Rectal smooth muscle tissue (tissue), 1 donor: ENCODE measurements around the gene TNFRSF11A.

Source experiments
- H3K27ac ChIP-seq: one replicate; pipeline ENCODE4 v1.7.0; 2013; ENCODE audit warnings: low read depth, low read length, inconsistent platforms
- H3K27me3 ChIP-seq: one replicate; pipeline ENCODE4 v1.7.0; 2013; ENCODE audit warnings: low read length; ENCODE audit not compliant: control insufficient read depth, insufficient read depth
- H3K36me3 ChIP-seq: one replicate; pipeline ENCODE4 v1.7.0; 2013; ENCODE audit warnings: low read length; ENCODE audit not compliant: control insufficient read depth, insufficient read depth
- H3K4me1 ChIP-seq: one replicate; pipeline ENCODE4 v1.7.0; 2013; ENCODE audit warnings: low read length; ENCODE audit not compliant: control insufficient read depth, insufficient read depth
- H3K4me3 ChIP-seq: one replicate; pipeline ENCODE4 v1.7.0; 2013; ENCODE audit warnings: low read length
- H3K9ac ChIP-seq: one replicate; pipeline ENCODE4 v1.7.0; 2013; ENCODE audit warnings: low read length

TNFRSF11A gene

DNA sequence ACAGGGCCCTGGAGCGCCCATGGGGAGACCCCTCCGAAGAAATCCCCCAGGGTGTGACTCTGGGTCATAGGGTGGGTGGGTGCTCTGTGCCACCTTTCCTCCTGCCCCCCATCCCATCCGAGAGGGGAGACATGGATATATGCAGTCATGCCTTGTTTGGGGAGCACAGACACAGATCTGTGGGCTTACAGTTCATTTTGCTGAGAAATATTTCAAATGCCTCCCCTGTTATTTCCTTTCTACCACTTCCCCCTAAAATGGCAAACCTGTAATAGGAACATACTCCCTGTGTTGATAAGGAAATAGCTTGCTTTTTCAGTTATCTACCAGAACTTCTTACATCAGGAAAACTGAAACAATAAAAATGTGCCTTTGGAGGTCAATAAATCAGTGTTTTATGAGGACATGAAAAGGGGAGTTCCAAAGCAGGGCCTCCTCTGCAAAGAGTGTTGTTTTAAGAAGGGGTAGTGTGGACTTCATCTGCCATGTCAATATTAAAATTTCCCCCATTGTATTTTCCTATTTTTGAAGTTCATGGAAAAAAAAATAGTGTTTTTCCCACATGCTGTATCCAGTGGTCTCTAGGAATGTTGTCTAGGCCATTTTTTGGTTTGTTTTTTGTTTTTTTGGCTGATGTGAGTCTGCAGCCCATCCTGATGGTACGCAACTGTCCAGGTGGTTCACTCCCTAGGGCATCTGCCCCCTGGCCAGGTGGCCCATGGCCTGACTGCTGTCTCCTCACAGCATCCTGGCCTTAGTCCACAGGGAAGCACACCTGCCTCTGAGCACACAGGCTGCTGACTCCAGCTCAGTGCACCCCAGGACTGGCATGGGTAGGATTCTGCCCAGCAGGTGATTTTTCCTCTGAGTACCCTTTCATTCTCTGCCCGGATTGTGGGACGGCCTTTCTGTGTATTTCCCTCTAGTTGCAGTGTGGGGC lies 3.7 kb downstream of the TNFRSF11A start:
- H3K9ac ChIP-seq: no peak overlapping the region
- peaks cover 25% of the 10 kb centered on the region for H3K27me3 ChIP-seq
- no peak overlapping the region for H3K27ac ChIP-seq
- H3K4me3 ChIP-seq: peak overlapping the region; percentile 19
- H3K4me1 ChIP-seq: peaks cover 7% of the 10 kb centered on the region
- H3K36me3 ChIP-seq: no peaks in the 10 kb centered on the region

DNA sequence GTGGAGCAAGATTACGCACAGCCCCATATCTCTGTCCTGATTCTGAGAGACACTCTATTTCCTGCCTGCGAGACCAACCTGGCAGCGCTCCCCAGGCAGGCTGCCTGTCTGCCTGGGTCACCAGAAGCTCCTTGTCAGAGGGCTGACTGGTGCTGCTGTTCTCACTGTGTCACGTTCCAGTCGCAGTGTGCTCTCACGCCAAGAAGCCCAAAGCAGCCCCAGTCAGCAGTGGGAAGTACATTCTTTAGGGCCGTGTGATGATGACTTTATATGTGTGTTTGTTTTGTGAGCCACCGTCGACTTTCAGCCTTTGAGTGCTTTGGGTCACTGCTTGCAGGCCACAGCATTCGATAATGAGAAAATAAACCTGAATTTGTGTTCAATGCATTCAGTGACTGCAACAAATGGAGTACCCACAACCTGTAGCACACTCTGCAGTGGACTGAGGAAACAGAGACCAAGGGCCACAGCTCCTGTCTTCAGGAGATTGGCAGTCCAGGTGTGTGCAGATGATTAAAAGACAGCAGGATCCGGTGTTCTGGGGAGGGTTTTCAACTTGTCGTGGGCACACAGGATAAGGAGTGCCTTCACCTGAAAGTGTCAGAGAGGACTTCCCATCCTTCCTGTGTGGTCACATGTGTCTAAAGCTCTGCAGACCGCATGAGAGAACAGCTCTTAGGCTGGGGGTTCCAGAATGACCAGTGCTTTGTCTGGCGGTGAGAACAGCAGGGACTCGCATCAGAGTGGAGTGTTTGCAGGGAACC lies 4.8 kb downstream of the TNFRSF11A start:
- H3K4me3 ChIP-seq: peak overlapping the region; percentile 19
- peaks cover 19% of the 10 kb centered on the region for H3K27me3 ChIP-seq
- no peak overlapping the region for H3K27ac ChIP-seq
- no peaks in the 10 kb centered on the region for H3K36me3 ChIP-seq
- no peak overlapping the region for H3K9ac ChIP-seq
- peaks cover 7% of the 10 kb centered on the region for H3K4me1 ChIP-seq

- no peak overlapping the region for H3K27ac ChIP-seq
- no peak overlapping the region for H3K9ac ChIP-seq
- no peak overlapping the region for H3K4me3 ChIP-seq
- no peaks in the 10 kb centered on the region for H3K36me3 ChIP-seq
- H3K27me3 ChIP-seq: peaks cover 17% of the 10 kb centered on the region
- H3K4me1 ChIP-seq: peaks cover 7% of the 10 kb centered on the region
Observed at GRCh38 chr18:62330650-62331049, 5.5 kb downstream of the TNFRSF11A start.

GRCh38 chr18:62331581-62332356 lies 6.7 kb downstream of the TNFRSF11A start:
- Histone ChIP-seq H3K27ac (no peak overlapping the region), H3K4me1 (no peaks in the 10 kb centered on the region), H3K27me3 (peaks cover 10% of the 10 kb centered on the region), H3K36me3 (no peaks in the 10 kb centered on the region), H3K9ac (no peak overlapping the region), H3K4me3 (no peak overlapping the region)

GRCh38 chr18:62332431-62332830 lies 7.3 kb downstream of the TNFRSF11A start:
- Histone ChIP-seq H3K4me1 (no peaks in the 10 kb centered on the region), H3K27ac (no peak overlapping the region), H3K9ac (no peak overlapping the region), H3K36me3 (no peaks in the 10 kb centered on the region), H3K27me3 (peaks cover 10% of the 10 kb centered on the region), H3K4me3 (no peak overlapping the region)

DNA sequence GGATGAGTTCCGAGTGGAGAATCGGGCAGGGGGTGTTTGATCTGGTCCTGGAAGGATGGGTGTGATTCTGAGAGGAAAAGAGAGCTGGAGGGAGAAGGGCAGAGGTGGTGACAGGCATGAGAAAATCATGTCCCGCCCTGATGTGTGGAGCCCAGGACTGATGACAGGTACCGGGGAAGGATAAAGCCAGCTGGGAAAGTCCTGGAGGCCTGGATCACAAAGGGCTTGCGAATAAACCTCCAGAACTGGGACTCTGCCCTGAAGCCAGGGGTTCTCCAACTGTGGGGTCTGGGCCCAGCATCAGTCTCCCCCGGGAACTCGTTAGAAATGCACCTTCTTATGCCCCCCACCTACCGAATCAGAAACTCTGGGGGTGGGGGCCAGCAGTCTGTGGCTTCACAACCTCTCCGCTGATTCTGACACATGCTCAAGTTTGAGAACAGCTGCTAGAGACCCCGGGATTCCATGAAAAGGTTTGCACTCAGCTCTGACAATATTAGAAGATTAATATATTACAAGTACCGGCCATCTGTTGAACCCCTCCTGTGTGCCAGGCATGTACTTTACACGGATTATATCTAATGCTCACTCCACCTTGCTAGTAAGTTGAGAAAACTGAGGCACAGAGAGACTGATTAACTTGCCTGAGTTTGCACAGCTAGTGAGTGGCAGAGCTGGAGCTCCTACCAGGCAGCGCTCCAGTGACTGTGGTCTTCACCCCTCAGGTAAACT lies 8.0 kb downstream of the TNFRSF11A start:
- Histone ChIP-seq H3K27me3 (peaks cover 9% of the 10 kb centered on the region), H3K9ac (no peak overlapping the region), H3K4me3 (no peak overlapping the region), H3K36me3 (no peaks in the 10 kb centered on the region), H3K4me1 (no peaks in the 10 kb centered on the region), H3K27ac (no peak overlapping the region)

DNA sequence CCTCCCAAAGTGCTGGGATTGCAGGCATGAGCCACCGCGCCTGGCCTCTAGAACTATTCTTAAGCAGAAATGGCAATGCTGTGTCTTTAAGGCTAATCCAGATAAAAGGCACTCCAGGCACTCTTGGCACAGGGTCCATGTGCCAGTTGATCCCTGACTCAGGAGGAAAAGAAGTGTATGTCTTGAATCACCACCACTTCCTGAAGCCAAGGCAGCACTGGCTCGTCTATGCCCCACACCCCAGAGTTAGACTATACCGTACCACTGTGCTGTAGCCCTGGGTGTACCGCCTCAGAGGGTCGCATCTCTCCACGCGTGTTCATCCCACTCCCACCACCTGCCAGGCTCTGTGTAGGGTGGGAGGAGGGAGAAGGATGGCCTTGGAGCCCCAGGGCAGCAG lies 9.0 kb downstream of the TNFRSF11A start:
- no peaks in the 10 kb centered on the region for H3K36me3 ChIP-seq
- H3K4me1 ChIP-seq: no peaks in the 10 kb centered on the region
- H3K27ac ChIP-seq: no peak overlapping the region
- no peak overlapping the region for H3K9ac ChIP-seq
- H3K4me3 ChIP-seq: no peak overlapping the region
- peaks cover 6% of the 10 kb centered on the region for H3K27me3 ChIP-seq

GRCh38 chr18:62335494-62335893 lies 10.4 kb downstream of the TNFRSF11A start:
- Histone ChIP-seq H3K27ac (no peak overlapping the region), H3K9ac (no peak overlapping the region), H3K4me3 (no peak overlapping the region), H3K36me3 (no peaks in the 10 kb centered on the region), H3K27me3 (no peaks in the 10 kb centered on the region), H3K4me1 (no peaks in the 10 kb centered on the region)

DNA sequence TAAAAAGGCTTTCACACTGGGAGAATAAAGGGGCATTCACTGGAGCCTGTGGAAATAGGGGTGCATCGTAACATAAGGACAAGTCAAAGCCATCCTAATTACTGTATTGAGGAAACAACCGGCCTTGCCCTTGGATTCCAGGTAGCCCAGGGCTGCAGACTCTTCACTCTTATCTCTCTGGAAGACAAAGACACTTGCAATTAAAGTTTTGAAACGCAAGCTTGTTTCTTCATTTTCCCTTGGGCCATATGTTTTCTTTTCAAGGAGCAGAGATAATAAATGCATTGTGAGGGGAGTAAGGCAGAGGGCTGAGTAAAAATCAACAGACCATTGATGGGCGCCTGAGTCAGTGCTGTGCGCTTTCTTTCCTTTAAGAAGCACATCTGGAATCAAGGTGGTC lies 11.5 kb downstream of the TNFRSF11A start:
- no peak overlapping the region for H3K4me3 ChIP-seq
- no peaks in the 10 kb centered on the region for H3K4me1 ChIP-seq
- H3K36me3 ChIP-seq: no peaks in the 10 kb centered on the region
- H3K27me3 ChIP-seq: no peaks in the 10 kb centered on the region
- no peak overlapping the region for H3K9ac ChIP-seq
- no peak overlapping the region for H3K27ac ChIP-seq

DNA sequence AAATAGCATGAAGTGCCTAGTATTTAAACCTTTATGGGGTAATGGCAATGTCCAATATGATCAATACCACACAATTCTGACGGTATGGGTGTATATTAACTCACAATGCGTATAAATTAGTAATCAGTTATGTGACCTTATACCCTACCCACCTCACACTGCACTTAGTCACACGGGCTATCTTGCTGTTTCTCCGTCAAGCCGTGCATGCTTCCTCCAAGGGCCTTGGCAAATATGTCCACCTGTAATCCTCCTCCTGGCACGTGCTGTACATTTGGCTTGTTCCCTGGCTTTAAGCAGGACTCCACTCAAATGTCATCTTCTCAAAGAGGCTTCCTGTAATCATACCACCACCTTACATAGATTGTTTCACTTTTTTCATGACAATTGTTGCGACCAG lies 12.2 kb downstream of the TNFRSF11A start:
- Histone ChIP-seq H3K36me3 (no peaks in the 10 kb centered on the region), H3K27ac (no peak overlapping the region)

GRCh38 chr18:62338446-62339105 lies 13.5 kb downstream of the TNFRSF11A start:
- Histone ChIP-seq H3K4me1 (no peaks in the 10 kb centered on the region), H3K4me3 (no peak overlapping the region), H3K27ac (no peak overlapping the region), H3K36me3 (no peaks in the 10 kb centered on the region), H3K27me3 (no peaks in the 10 kb centered on the region), H3K9ac (no peak overlapping the region)

More for the DNA sequence above, 12.2 kb downstream of the TNFRSF11A start:
- no peaks in the 10 kb centered on the region for H3K27me3 ChIP-seq
- no peak overlapping the region for H3K4me3 ChIP-seq
- no peak overlapping the region for H3K9ac ChIP-seq
- H3K4me1 ChIP-seq: no peaks in the 10 kb centered on the region
